H1 (cell line): Measurements from ENCODE around the gene MAD2L1. TPM values are rescaled to one million over a fixed set of nuclear protein-coding genes. Genes with fewer than 3 reads are reported as not detected.

Source experiments
- CHD7 ChIP-seq: fragments of 300-600 bp; sonication (generic); IDR thresholded peaks from 2 replicates; pipeline ENCODE4 v1.7.1; 2012; ENCODE audit warnings: low read length, moderate library complexity, mild to moderate bottlenecking, inconsistent platforms; ENCODE audit not compliant: insufficient replicate concordance
- polyA plus RNA-seq, 7 experiments: library from polyadenylated mRNA; depleted of rRNA in 3 of 7; stranded (reverse) in 5 of 7; unstranded in 2 of 7; fragments of >200 nt in 5 of 7; fragments of 200-250 nt in 2 of 7; gene quantifications; 1 replicate in 5 of 7; 2 replicates in 1 of 7; 4 replicates in 1 of 7; pipeline versions ENCODE4 v1.2.1 to v1.2.3, GENCODE V29; 2011 to 2013; ENCODE audit warnings: missing spikeins in 2 of 7, mixed read lengths in 2 of 7
- total RNA-seq: library from RNA; stranded (reverse); fragmentation: NEBNext Ultra II Directional; extraction: Animal tissue kit (Norgen Biotek cat#: 25700); gene quantifications from 2 replicates; pipeline ENCODE4 v1.2.1, GENCODE V29; 2021

The MAD2L1 gene
- total and polyA plus RNA-seq, 2 of the 8 experiments (the other 6 are each of a cell fraction or from before 2014, with no cell fraction given) = 51.1 to 88.1 TPM

- no peak for TF ChIP-seq CHD7
Measured at GRCh38 chr4:120009731-120010130, 56.9 kb downstream of the MAD2L1 start (continued).
